Activated naive CD8-positive, alpha-beta T cell treated with anti-CD3 and anti-CD28 coated beads for 36 hours (primary cell): Measurements from ENCODE around the gene FOXO1. TPM values are rescaled to one million over a fixed set of nuclear protein-coding genes. Genes with fewer than 3 reads are reported as not detected.

ENCODE experiments used
- DNase-seq: peaks from one replicate; pipeline ENCODE4 v3.0.0; 2021
- H3K27ac Mint-ChIP-seq: one replicate; pipeline ENCODE4 v1.8.0; 2022; ENCODE audit warnings: mild to moderate bottlenecking, moderate library complexity, mixed read lengths
- H3K27me3 Mint-ChIP-seq: one replicate; pipeline ENCODE4 v1.8.0; 2022; ENCODE audit warnings: mild to moderate bottlenecking, mixed read lengths
- H3K36me3 Mint-ChIP-seq: one replicate; pipeline ENCODE4 v1.8.0; 2021; ENCODE audit warnings: mild to moderate bottlenecking, mixed read lengths
- H3K4me1 Mint-ChIP-seq: one replicate; pipeline ENCODE4 v1.8.0; 2021; ENCODE audit warnings: mixed read lengths
- H3K4me3 Mint-ChIP-seq: one replicate; pipeline ENCODE4 v1.8.0; 2022; ENCODE audit warnings: mild to moderate bottlenecking, moderate library complexity, mixed read lengths
- H3K9me3 Mint-ChIP-seq: one replicate; pipeline ENCODE4 v1.8.0; 2022; ENCODE audit warnings: mixed read lengths
- total RNA-seq, 2 experiments: library from RNA; stranded (reverse); gene quantifications; one replicate each; pipeline ENCODE4 v1.2.3, GENCODE V29; 2021

The FOXO1 gene
- total RNA-seq, 2 experiments from 2014 or later, result 38.4 to 38.7 TPM

DNA sequence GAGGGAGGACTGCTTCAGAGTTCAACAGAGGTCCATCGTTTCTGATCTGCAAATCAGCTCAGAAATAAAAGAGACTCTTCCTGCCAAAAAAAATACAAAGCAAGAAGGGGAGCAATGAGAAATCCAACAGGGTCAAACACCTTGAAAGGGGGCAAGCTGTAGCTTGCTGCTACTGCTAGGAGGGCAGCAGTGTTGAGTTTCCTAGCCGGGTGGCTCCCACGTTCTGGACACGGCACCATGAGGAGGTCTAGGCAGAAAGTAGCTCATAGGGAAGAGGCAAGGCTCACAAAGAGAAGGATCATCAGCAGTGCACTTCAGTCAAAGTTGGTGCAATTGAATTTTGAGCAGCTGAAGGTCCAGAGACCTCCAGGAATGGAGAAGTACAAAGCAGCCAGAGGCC, 75.3 kb downstream of the FOXO1 start:
- Mint-ChIP-seq H3K27me3 (no peaks in the 10 kb centered on the region), H3K4me3 (no peak overlapping the region), H3K4me1 (peaks cover 90% of the 10 kb centered on the region), H3K36me3 (peaks cover 35% of the 10 kb centered on the region), H3K27ac (peak overlapping the region; percentile 82), H3K9me3 (peaks cover 2% of the 10 kb centered on the region)
- DNase-seq, result no peak

DNA sequence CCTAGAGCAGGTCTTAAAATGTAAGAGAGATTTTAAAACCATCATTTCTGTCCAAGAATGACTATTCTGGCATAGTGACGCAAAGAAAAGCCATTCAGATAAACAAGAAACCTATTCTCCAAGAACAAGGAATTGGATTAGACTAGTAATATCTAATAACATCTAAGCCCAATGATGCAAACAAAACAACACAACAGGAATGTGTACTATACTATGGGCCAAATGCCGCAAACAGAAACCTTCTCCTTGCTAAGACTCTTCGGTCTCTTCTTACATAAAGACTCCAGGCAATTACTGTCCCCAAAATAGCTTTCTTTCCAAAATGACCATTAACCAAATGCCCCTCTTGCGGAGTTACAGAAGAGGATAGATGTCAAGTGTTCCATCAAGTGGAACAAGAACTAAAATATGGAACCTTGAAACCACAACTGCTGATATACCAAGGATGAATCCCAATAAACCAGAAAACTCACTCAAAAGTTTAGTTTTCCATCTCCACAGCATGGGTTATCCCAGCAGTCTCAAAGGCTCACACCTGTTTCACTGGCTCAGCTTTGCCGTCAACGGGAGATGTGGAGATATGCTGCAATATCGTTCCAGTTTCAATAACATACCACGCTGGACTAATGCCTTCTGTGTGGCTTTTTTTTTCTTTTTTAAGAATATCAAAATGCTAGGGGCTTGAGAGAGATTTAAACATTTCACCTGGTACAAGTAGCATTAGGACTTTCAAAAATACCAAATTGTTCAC, 76.2 kb downstream of the FOXO1 start:
- Mint-ChIP-seq H3K4me1 (peaks cover 90% of the 10 kb centered on the region), H3K9me3 (peaks cover 2% of the 10 kb centered on the region), H3K36me3 (peaks cover 32% of the 10 kb centered on the region), H3K27ac (peak overlapping the region; percentile 82), H3K27me3 (no peaks in the 10 kb centered on the region), H3K4me3 (no peak overlapping the region)
- DNase-seq, result no peak

DNA sequence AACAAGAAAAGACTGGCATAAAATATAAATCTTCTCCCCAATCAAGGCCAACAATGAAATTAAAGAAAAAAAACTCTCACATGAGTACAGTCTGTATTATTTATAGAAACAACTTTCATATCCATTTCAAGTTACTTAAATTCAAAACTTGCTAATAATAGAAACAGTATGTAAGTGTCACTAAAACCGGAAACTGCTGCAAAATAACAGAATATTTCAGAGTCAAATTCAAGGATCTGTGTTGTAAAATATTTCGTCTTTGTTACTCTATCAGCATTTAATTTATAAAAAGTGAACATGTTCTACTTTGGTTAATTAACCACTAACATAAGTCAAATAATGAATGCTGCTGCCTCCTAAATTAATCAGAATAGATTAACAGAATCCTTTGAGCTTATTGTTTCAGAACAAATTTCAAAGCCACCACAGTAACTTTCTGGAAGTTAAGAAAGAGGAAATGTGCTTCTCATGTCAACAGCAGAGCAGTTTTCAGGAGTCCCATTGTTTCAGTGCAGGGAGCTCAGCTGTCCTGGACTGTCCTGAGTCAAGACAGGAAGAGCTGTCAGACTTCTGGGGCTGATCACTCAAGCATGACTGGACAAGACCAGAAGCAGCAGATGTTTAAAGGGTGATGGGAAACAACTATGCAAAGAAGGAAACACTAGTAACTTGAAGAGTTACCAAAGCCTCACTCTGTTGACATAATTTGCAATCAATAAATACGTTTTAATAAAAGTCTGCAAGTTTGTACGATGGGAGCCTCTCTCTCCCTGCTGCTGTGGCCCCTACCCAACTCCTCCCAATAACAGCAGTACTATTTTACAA, 76.9 kb downstream of the FOXO1 start:
- H3K9me3 Mint-ChIP-seq, result peaks cover 3% of the 10 kb centered on the region
- no peak for DNase-seq
- H3K27ac Mint-ChIP-seq, result peak overlapping the region; percentile 82
- H3K27me3 Mint-ChIP-seq, result no peaks in the 10 kb centered on the region
- peak overlapping the region; percentile 35 for H3K4me3 Mint-ChIP-seq
- peaks cover 93% of the 10 kb centered on the region for H3K4me1 Mint-ChIP-seq
- H3K36me3 Mint-ChIP-seq, result peaks cover 36% of the 10 kb centered on the region

DNA sequence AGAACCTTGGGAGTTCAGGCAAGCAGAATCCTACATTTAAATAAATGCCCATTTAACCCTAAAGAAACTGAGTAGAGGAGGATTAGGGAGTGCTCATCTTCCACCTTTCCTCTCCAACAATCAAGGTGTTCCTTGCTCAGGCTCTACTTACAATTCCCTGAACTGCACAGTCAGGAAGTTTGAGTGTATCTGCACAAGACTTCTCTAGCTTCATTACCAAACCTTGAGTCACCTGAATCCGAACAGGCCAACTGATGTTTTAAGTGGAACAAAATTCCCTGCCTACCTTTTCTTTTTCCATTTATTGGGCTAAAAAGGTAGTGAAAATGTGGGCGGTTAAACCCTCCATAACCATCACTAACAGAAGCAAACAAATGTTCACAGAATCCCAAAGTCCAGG, 78.3 kb downstream of the FOXO1 start:
- peaks cover 39% of the 10 kb centered on the region for H3K36me3 Mint-ChIP-seq
- H3K27me3 Mint-ChIP-seq, result no peaks in the 10 kb centered on the region
- H3K27ac Mint-ChIP-seq, result peak overlapping the region; percentile 82

DNA sequence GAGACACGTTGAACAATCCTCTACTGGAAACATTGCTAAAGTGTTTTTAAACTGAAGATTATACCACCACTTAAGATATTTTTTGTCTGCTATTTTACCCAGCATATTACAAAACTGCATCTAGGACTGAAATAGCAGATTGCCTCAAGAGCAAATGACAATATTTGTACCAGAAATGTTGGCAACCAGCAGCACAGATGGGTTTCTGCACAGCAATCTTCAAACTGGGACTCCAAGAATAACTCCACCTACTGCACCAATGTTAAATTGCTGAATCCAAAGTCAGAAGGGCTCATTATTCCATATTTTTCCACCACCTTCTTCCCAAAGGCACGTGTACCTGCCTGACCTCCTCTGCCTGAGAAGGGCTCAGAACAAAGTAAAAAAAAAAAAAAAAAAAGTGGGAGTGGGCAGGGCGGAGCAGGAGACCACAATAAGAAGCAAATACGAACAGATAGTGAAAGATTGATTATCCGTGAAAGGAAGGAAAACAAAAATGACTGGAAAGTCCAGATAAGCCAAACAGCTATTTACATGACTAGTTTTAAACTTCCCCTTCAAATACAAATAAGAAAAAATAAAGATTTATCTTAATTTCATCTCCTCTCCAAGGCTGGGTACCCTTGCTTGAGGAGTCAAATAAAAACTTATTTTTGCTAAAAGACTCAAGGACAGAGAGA, 79.4 kb downstream of the FOXO1 start:
- peak overlapping the region; percentile 50 for H3K27ac Mint-ChIP-seq
- no peaks in the 10 kb centered on the region for H3K27me3 Mint-ChIP-seq
- H3K4me3 Mint-ChIP-seq, result peak overlapping the region; percentile 23
- DNase-seq, result no peak
- peaks cover 43% of the 10 kb centered on the region for H3K36me3 Mint-ChIP-seq
- H3K9me3 Mint-ChIP-seq, result peaks cover 14% of the 10 kb centered on the region
- peaks cover 90% of the 10 kb centered on the region for H3K4me1 Mint-ChIP-seq

More for the DNA sequence above, 78.3 kb downstream of the FOXO1 start:
- Mint-ChIP-seq H3K9me3 (peaks cover 10% of the 10 kb centered on the region), H3K4me3 (no peak overlapping the region), H3K4me1 (peaks cover 91% of the 10 kb centered on the region)
- no peak for DNase-seq

DNA sequence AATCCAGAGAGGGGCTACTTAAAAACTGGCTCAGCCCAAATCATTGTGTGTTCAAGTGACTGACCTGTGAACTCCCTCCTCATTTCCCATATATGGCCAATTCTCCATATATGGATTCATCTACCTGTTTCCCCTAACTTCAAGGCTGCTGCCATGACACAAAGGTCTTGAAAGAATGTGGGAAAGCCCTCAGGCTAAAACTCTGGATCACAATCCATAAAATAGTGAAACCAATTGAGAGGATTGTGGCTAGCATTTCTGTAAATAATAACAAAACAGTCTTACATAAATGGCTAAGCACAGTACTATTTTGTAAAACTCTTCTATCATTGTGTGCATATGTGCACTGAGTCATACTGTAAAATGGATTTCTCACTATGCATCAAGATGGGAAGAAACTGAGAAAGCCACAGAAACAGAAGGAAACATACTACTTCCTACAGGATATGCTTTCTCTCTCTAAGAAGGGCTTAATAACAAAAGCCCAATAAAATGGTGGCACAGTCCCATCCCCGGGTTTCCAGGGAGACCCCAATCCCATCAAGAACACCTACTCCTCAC, 80.5 kb downstream of the FOXO1 start:
- DNase-seq, result no peak
- Mint-ChIP-seq H3K9me3 (peaks cover 12% of the 10 kb centered on the region), H3K4me1 (peaks cover 92% of the 10 kb centered on the region), H3K4me3 (no peak overlapping the region), H3K27ac (peak overlapping the region; percentile 43), H3K36me3 (peaks cover 41% of the 10 kb centered on the region), H3K27me3 (no peaks in the 10 kb centered on the region)

DNA sequence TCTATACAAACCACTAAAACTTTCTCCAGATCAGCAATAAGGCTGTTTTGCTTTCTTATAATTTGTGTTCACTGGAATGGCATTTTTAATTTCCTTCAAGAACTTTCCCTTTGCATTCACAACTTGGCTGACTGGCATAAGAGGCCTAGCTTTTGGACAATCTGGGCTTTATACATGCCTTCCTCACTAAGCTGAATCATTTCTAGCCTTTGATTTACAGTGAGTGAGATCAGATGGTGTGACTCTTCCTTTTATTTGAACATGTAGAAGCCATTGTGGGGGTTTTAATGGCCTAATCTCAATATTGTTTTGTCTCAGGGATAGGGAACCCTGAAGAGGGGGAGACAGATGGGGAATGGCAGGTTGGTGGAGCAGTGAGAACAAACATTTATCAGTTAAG, 82.7 kb downstream of the FOXO1 start:
- H3K27me3 Mint-ChIP-seq, result no peaks in the 10 kb centered on the region
- DNase-seq, result no peak
- H3K9me3 Mint-ChIP-seq, result peaks cover 12% of the 10 kb centered on the region
- H3K4me3 Mint-ChIP-seq, result no peak overlapping the region
- peaks cover 38% of the 10 kb centered on the region for H3K36me3 Mint-ChIP-seq
- H3K4me1 Mint-ChIP-seq, result peaks cover 91% of the 10 kb centered on the region
- H3K27ac Mint-ChIP-seq, result peak overlapping the region; percentile 61

DNA sequence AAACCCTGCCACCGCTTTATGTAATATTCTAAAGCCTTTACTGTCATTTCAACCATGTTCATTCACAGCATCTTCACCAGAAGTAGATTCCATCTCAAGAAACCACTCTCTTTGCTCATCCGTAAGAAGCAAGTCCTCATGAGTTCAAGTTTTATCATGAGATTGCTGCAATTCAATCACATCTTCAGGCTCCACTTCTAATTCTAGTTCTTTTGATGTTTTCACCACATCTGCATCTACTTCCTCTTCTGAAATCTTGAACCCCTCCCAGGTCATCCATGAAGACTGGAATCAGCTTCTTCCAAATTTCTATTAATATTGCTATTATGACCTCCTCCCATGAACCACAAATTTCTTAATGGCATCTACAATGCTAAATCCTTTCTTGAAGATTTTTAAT, 83.9 kb downstream of the FOXO1 start:
- H3K27ac Mint-ChIP-seq, result peak overlapping the region; percentile 40
- peaks cover 91% of the 10 kb centered on the region for H3K4me1 Mint-ChIP-seq
- peaks cover 12% of the 10 kb centered on the region for H3K9me3 Mint-ChIP-seq
- H3K27me3 Mint-ChIP-seq, result no peaks in the 10 kb centered on the region
- H3K4me3 Mint-ChIP-seq, result no peak overlapping the region
- no peak for DNase-seq
- H3K36me3 Mint-ChIP-seq, result peaks cover 30% of the 10 kb centered on the region

DNA sequence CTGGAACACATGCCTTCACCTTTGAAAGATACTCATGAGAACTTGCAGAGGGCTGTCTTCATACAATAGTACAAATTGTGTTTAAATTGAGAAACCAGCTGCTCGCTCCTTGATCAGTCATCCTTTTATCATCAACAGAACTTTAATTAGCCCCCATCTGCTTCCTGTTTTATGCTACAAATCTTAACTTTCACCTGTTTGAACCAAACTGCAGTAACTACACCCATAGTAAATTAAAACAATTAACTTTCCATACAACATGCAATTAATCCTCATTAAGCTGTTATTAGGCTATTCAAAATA, 85.2 kb downstream of the FOXO1 start:
- Mint-ChIP-seq H3K9me3 (peaks cover 12% of the 10 kb centered on the region), H3K4me3 (no peak overlapping the region), H3K27ac (peak overlapping the region; percentile 79), H3K4me1 (peaks cover 90% of the 10 kb centered on the region), H3K27me3 (no peaks in the 10 kb centered on the region), H3K36me3 (peaks cover 31% of the 10 kb centered on the region)
- no peak for DNase-seq

DNA sequence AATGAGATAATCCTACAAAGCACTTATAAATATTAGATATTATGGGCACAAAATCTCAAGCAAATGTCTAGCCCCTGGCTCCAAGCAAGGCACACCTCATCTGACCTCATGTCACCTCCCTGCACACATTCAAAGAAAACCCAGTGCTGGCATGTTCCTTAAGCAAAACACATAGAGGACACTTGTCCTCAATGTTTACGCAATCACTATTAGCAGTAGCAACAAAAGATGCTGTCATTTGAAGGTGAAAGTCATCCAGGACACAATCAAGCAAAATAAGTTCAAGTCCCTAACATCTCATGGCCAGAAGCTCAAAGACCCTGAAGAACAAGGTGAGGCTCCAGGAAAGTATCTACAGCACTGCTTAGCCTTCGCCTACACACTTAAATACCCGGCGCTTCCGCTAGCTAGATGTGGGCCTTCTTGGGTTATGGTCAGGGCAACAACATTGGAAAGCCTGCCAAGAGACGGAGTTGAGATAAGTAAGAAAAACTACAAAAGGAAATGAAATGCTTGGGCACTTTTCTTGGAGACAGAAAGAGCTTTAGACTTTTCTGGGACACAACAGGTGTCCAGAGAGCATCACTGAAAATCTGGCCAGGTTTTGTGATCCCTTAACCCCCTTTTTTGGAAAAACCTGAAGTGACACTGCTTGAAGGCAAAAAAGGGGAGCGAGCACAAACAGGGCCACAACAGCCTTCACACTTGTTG, 85.7 kb downstream of the FOXO1 start:
- Mint-ChIP-seq H3K36me3 (peaks cover 35% of the 10 kb centered on the region), H3K4me3 (no peak overlapping the region), H3K9me3 (peaks cover 12% of the 10 kb centered on the region), H3K4me1 (peaks cover 90% of the 10 kb centered on the region), H3K27me3 (no peaks in the 10 kb centered on the region), H3K27ac (peak overlapping the region; percentile 79)
- no peak for DNase-seq

DNA sequence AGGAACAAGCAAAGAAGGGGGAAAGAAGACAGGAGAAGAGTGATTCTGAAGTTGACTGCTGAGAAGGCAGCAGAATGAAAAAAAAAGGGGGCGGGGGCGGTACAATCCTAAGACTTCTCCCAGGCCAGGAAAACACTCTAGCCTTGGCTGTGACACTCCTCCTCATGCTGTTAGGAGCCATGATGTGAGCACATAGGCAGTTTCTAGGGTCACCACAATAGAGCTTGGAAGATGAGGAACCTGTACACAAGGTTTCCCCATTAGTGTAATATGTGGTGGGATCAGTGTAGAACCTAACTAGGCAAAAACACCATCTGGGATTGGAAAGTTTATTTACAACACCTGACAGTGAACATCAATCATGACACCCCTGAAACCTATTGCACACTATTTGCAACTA, 86.9 kb downstream of the FOXO1 start:
- Mint-ChIP-seq H3K27me3 (no peaks in the 10 kb centered on the region), H3K36me3 (peaks cover 35% of the 10 kb centered on the region), H3K27ac (peak overlapping the region; percentile 24), H3K4me3 (no peak overlapping the region), H3K4me1 (peaks cover 90% of the 10 kb centered on the region), H3K9me3 (peaks cover 11% of the 10 kb centered on the region)
- DNase-seq, result no peak

DNA sequence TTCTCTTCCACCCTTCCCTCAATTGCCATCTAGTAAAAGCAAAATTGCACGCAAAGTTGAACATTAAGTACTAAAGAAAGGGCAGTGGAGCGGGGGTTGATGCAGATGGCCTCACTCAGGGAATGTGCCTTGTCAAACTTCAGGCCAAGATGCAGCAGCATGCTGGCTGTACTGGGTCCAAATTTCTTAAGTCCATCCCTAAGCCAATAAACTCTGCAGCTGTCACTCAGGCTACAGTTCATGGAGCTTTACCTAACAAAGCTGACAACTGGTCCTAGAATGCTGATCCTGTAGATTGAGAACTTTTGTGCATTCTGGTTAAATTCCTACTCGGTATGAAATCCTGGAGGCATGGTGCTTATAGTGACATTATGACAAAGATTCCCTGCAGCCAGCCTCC, 88.4 kb downstream of the FOXO1 start:
- Mint-ChIP-seq H3K36me3 (peaks cover 30% of the 10 kb centered on the region), H3K4me1 (peaks cover 94% of the 10 kb centered on the region), H3K27me3 (no peaks in the 10 kb centered on the region), H3K4me3 (no peak overlapping the region), H3K27ac (peak overlapping the region; percentile 34), H3K9me3 (peaks cover 4% of the 10 kb centered on the region)
- no peak for DNase-seq

DNA sequence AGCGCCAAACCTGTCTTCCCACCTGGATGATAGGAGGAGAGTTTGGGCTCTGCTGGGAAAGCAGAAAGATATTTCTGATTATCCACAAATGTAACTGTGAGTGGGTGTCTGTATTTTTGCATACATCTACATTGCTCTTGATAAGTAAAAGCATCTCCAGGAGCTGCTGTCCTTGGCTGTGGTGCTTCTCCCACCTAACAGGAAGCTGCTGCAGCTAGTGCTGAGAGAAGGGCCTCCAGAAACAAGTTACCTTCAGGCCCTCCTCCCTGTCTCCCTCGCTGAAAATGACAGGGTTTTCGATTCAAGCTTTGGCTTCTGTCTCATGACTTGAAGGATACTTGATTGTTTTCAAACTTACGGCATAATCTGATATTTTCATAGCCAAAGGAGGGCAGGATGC, 90.1 kb downstream of the FOXO1 start:
- H3K27me3 Mint-ChIP-seq, result no peaks in the 10 kb centered on the region
- no peaks in the 10 kb centered on the region for H3K9me3 Mint-ChIP-seq
- peaks cover 21% of the 10 kb centered on the region for H3K36me3 Mint-ChIP-seq
- H3K27ac Mint-ChIP-seq, result peak overlapping the region; percentile 70
- no peak overlapping the region for H3K4me3 Mint-ChIP-seq
- no peak for DNase-seq
- H3K4me1 Mint-ChIP-seq, result peaks cover 95% of the 10 kb centered on the region

DNA sequence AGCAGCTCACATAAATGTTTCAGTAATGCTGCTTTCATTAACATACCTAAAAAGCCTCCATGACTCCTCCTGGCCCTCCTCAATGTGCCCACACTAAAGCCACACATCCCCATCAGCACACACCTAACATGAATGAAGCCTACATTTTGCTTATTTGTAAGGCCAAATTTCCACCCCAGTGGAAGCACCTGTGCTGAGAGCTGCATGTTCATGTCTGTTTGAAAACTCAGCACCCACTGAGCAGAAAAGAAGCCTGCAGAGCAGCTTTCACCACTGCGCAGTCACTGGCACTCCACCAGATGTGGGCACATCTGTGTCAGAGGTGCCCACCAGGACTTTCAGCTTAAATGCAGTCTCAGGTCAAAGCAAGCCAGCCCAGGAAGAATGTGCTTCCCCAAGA, 93.5 kb downstream of the FOXO1 start:
- Mint-ChIP-seq H3K27me3 (no peaks in the 10 kb centered on the region), H3K4me1 (peaks cover 94% of the 10 kb centered on the region), H3K27ac (peak overlapping the region; percentile 71), H3K4me3 (no peak overlapping the region), H3K36me3 (peaks cover 23% of the 10 kb centered on the region), H3K9me3 (no peaks in the 10 kb centered on the region)
- no peak for DNase-seq
